Ascending aorta (tissue), 2 donors: Measurements from ENCODE around the gene NME9. TPM values are rescaled to one million over a fixed set of nuclear protein-coding genes. Genes with fewer than 3 reads are reported as not detected.

Source experiments
- DNase-seq, 2 donors: peaks; one replicate each; pipeline ENCODE4 v3.0.0-alpha.2; 2019; ENCODE audit warnings: low spot score in 2 of 2
- H3K27ac ChIP-seq, 2 donors: fragments of 200-600 bp; sonication (generic); one replicate each; pipeline ENCODE4 v1.5.1; 2016 to 2017; ENCODE audit warnings: mild to moderate bottlenecking in 1 of 2
- H3K27me3 ChIP-seq: fragments of 200-600 bp; sonication (generic); one replicate; pipeline ENCODE4 v1.5.1; 2017
- H3K36me3 ChIP-seq, 2 donors: fragments of 200-600 bp; sonication (generic); one replicate each; pipeline ENCODE4 v1.5.1; 2016
- H3K4me1 ChIP-seq, 2 donors: fragments of 200-600 bp; sonication (generic); one replicate each; pipeline ENCODE4 v1.5.1; 2016 to 2017; ENCODE audit warnings: mild to moderate bottlenecking in 1 of 2
- H3K4me3 ChIP-seq, 2 donors: fragments of 200-600 bp; sonication (generic); one replicate each; pipeline ENCODE4 v1.5.1; 2016 to 2017; ENCODE audit warnings: mild to moderate bottlenecking in 1 of 2
- H3K9me3 ChIP-seq, 2 donors: fragments of 200-600 bp; sonication (generic); one replicate each; pipeline ENCODE4 v1.5.1; 2016
- CTCF ChIP-seq, 3 experiments: fragments of 200-600 bp in 2 of 3; fragments of 450-650 bp in 1 of 3; sonication (generic) in 2 of 3; IDR thresholded peaks; one replicate each; pipeline ENCODE4 v1.5.1; 2016 to 2019; ENCODE audit warnings: antibody characterized with exemption in 3 of 3, mild to moderate bottlenecking in 1 of 3, moderate library complexity in 1 of 3
- intact Hi-C: fragments of 100-400 bp; cut with DNase I; formaldehyde crosslinking; loops from one replicate; pipeline ENCODE4 v1.15.1; 2023
- total RNA-seq: library from RNA; depleted of rRNA; stranded (reverse); fragments of >200 nt; gene quantifications from one replicate; pipeline ENCODE4 v1.1.0, GENCODE V29; 2016

NME9 gene
- total RNA-seq, 1 donor from 2014 or later, result not detected

- no peak for TF ChIP-seq CTCF (IDR thresholded peaks at IDR 0.05)
- intact Hi-C loops, result no loop called here
- no peak overlapping the region for H3K4me3 ChIP-seq
- no peak for DNase-seq
- no peaks in the 10 kb centered on the region for H3K36me3 ChIP-seq
- H3K9me3 ChIP-seq, result no peaks in the 10 kb centered on the region
- no peaks in the 10 kb centered on the region for H3K4me1 ChIP-seq
- H3K27me3 ChIP-seq, result no peaks in the 10 kb centered on the region
- H3K27ac ChIP-seq, result no peak overlapping the region
Measured at GRCh38 chr3:138336454-138336999, 6.9 kb upstream of the NME9 start.

GRCh38 chr3:138334608-138335007, 5.0 kb upstream of the NME9 start:
- H3K4me1 ChIP-seq, result no peaks in the 10 kb centered on the region
- no peak for DNase-seq
- no peaks in the 10 kb centered on the region for H3K36me3 ChIP-seq
- H3K9me3 ChIP-seq, result no peaks in the 10 kb centered on the region
- intact Hi-C loops, result loop anchor here (5.0 kb wide), 2 partner anchors 83 to 217 kb away; partner anchors contain the start of gene DZIP1L
- no peak overlapping the region for H3K27ac ChIP-seq
- TF ChIP-seq CTCF (IDR thresholded peaks at IDR 0.05), result no peak
- H3K4me3 ChIP-seq, result no peak overlapping the region
- no peaks in the 10 kb centered on the region for H3K27me3 ChIP-seq

- no peak overlapping the region for H3K4me3 ChIP-seq
- intact Hi-C loops, result loop anchor here (5.0 kb wide), 2 partner anchors 85 to 215 kb away; partner anchors contain the start of gene DZIP1L
- no peak overlapping the region for H3K27ac ChIP-seq
- H3K4me1 ChIP-seq, result peaks cover 3 to 6% of the 10 kb centered on the region in 2 donors
- DNase-seq, result no peak
- TF ChIP-seq CTCF (IDR thresholded peaks at IDR 0.05), result peak; percentile 40 to 57 (median 55)
- H3K27me3 ChIP-seq, result no peaks in the 10 kb centered on the region
- H3K36me3 ChIP-seq, result no peaks in the 10 kb centered on the region
- no peaks in the 10 kb centered on the region for H3K9me3 ChIP-seq
Measured at GRCh38 chr3:138332472-138333073, 2.9 kb upstream of the NME9 start.

- intact Hi-C loops, result loop anchor here (5.0 kb wide), 2 partner anchors 86 to 214 kb away; partner anchors contain the start of gene DZIP1L
Measured at GRCh38 chr3:138331143-138331894, 1.7 kb upstream of the NME9 start.

GRCh38 chr3:138329984-138330293, 288 bp upstream of the NME9 start:
- Histone ChIP-seq H3K27me3 (no peaks in the 10 kb centered on the region), H3K4me3 (peak overlapping the region; percentile 51 to 76), H3K9me3 (no peaks in the 10 kb centered on the region), H3K4me1 (peaks cover 3 to 6% of the 10 kb centered on the region in 2 donors), H3K36me3 (no peaks in the 10 kb centered on the region), H3K27ac (peak overlapping the region; percentile 2)
- intact Hi-C loops, result loop anchor here (1.0 to 5.0 kb wide), 5 partner anchors 18 to 592 kb away; partner anchors contain the start of genes ARMC8, DZIP1L and MRAS
- no peak for TF ChIP-seq CTCF (IDR thresholded peaks at IDR 0.05)
- DNase-seq, result no peak

More at GRCh38 chr3:138331143-138331894, 1.7 kb upstream of the NME9 start:
- Histone ChIP-seq H3K4me1 (peaks cover 3 to 6% of the 10 kb centered on the region in 2 donors), H3K27me3 (no peaks in the 10 kb centered on the region), H3K36me3 (no peaks in the 10 kb centered on the region), H3K9me3 (no peaks in the 10 kb centered on the region), H3K4me3 (no peak overlapping the region), H3K27ac (no peak overlapping the region)
- no peak for DNase-seq
- peak in 1 of 3 experiments; percentile 10 for TF ChIP-seq CTCF (IDR thresholded peaks at IDR 0.05)
